Fibroblast of pulmonary artery (primary cell): ENCODE measurements around the gene ACTRT2.

Experiments
- DNase-seq: peaks from one replicate; pipeline ENCODE4 v3.0.0-alpha.2; 2010; ENCODE audit warnings: low read depth
- H3K4me3 ChIP-seq: replicated peaks from 2 replicates; pipeline ENCODE4 v1.5.1; 2011; ENCODE audit warnings: low read depth, mild to moderate bottlenecking, control low read depth, low read length, moderate library complexity
- TF ChIP-seq, protein P1 (sequence below): IDR thresholded peaks from 2 replicates; pipeline ENCODE4 v1.5.1; 2011; ENCODE audit warnings: mild to moderate bottlenecking, control low read depth, low read length, inconsistent platforms; ENCODE audit errors: missing control alignments

Gene ACTRT2

DNA sequence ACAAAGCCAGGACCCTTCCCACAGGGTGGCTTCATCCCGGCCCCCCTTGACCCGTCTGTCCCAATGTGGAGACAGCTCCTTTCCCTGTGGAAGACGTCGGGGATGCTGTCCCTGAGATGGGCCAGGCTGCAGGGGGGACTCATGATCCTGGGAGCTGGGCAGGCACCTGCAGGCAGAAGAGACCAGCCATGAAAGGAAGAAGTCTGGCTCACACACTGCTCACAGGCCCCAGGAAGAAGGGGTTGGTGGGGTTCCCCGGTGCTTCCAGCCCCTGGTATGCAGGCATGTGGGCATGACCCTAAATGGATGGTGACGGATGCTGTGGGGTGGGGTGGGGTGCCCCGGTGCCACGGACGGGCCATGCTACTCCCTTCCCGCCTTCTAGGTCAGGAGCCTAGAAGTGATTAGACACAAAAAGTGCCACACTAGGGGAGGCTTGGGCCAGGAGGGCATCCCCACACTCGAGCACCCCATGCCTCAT, 8.3 kb downstream of the ACTRT2 start:
- TF ChIP-seq, protein P1, sequence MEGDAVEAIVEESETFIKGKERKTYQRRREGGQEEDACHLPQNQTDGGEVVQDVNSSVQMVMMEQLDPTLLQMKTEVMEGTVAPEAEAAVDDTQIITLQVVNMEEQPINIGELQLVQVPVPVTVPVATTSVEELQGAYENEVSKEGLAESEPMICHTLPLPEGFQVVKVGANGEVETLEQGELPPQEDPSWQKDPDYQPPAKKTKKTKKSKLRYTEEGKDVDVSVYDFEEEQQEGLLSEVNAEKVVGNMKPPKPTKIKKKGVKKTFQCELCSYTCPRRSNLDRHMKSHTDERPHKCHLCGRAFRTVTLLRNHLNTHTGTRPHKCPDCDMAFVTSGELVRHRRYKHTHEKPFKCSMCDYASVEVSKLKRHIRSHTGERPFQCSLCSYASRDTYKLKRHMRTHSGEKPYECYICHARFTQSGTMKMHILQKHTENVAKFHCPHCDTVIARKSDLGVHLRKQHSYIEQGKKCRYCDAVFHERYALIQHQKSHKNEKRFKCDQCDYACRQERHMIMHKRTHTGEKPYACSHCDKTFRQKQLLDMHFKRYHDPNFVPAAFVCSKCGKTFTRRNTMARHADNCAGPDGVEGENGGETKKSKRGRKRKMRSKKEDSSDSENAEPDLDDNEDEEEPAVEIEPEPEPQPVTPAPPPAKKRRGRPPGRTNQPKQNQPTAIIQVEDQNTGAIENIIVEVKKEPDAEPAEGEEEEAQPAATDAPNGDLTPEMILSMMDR: no peak
- DNase-seq: no peak
- H3K4me3 ChIP-seq: no peak overlapping the region

DNA sequence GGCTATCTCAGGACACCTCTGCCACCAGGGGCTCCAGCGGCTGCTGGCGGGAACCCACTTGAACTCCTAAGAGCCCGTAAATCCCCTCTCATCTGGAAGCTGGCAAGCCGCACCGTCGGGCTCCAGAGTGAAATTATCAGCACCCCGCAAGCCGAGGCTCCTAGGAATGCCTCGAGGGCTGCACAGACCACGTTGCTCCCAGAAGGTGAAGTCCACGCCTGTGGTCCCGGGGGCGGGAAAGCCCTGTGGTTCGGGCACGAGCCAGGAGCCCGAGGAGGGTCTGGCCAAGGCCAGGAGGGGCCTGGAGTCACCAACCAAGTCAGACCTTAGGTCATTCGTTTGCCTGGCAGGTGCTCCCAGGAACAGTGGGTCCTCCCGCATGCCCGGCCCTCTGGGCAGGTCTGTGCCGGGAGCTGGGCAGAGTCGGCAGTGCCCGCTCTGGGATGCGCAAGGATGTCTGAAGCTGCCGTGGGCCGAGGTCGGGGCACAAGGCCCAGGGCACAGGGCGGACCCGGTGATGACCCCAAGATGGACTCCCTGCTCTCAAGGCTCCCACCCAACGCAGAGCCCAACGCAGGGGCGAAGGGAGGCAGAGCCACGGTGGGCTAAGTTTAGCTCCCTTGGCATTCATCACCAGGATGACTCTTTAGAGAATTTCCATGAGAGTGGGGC, 8.9 kb downstream of the ACTRT2 start:
- no peak overlapping the region for H3K4me3 ChIP-seq
- TF ChIP-seq, protein P1: no peak
- DNase-seq: no peak

DNA sequence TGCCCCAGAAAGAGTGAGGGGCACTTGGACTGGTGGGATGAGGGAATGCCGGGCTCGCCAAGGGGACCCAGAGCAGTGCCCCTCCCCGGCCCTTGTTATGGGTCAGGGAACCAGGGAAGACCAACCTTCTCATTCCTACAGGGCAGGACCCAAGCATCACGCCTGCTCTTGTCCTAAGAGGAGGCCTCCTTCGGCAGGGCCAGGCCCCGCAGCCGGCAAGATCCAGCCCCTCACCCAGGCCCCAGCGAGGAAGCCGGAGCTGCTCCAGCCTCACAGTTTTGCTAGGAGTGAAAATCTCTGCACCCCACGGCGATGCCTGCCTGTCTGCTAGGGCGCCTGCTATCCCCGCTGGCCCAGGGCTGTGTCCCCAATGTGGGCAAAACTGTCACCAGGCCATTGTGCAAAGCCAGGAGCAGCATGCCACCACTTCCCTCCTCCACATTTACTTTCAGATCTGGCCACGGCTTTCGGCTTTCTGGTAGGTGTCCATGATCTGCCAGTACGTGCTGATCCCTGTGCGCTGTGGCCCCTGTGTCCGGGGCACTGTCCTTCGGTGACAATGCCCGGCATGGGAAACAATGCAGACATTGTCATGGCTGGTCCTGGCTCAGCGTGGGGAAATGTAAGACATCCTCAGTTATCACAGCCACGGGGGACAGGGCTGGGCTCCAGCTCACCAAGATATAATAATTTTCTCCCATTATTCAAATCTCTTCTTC, 9.6 kb downstream of the ACTRT2 start:
- DNase-seq: no peak
- no peak overlapping the region for H3K4me3 ChIP-seq
- TF ChIP-seq, protein P1: no peak

DNA sequence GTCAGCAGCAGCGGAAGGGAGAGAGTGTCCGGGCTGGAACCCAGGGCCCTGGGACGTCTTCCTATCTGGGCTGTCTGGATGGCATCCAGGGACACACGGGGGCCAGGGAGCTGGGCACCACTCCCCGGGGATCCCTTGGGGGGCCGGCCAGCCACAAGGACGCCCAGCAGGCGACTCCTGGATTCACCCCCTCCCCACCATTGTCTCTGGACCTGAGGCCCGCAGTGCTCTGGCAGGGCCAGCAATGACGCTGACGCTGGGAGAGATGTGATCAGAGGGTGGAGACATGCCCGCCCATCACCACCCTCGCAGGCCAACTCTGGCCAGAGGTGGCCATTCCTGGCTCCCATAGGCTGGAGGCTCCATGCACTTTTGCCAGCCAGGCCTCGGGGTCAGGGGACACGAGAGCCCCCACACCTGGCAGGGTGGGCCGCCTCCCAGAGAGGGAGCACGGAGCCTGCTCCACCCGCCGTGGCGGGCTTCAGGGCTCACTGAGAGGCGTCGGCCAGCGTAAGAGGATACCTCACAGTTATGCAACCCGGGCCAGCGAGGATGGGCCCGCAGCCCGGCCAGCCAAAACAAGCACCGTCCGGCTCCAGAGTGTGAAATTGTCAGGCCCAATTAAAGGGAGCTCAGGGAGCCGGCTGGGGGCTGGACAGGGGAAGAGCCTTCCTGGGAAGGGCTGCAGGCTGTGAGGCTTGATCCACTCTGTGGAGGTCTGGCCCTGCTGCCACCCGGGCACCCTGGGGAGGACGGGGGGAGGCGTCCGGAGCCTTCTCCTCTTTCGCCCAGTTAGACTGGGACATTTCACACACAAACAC, 10.3 kb downstream of the ACTRT2 start:
- TF ChIP-seq, protein P1: no peak
- no peak overlapping the region for H3K4me3 ChIP-seq
- no peak for DNase-seq

GRCh38 chr1:3032371-3033039, 11.2 kb downstream of the ACTRT2 start:
- TF ChIP-seq, protein P1: no peak
- no peak for DNase-seq
- no peak overlapping the region for H3K4me3 ChIP-seq

- no peak overlapping the region for H3K4me3 ChIP-seq
- TF ChIP-seq, protein P1: no peak
- no peak for DNase-seq
Measured at GRCh38 chr1:3033040-3033789, 11.9 kb downstream of the ACTRT2 start.
